KMS-11 (cell line): Measurements from ENCODE around the gene DPP4.

Experiments used
- H2AFZ ChIP-seq: fragments of 200-600 bp; sonication (generic); 2 replicates; pipeline ENCODE4 v1.6.1; 2016; ENCODE audit warnings: antibody characterized with exemption, mixed run types, low read depth
- H3K27ac ChIP-seq: fragments of 200-600 bp; sonication (generic); 2 replicates; pipeline ENCODE4 v1.6.1; 2016; ENCODE audit warnings: mild to moderate bottlenecking, mixed run types
- H3K27me3 ChIP-seq: fragments of 200-600 bp; sonication (generic); 2 replicates; pipeline ENCODE4 v1.6.1; 2017; ENCODE audit warnings: mild to moderate bottlenecking, low read depth, mixed run types, moderate library complexity; ENCODE audit not compliant: insufficient read depth
- H3K36me3 ChIP-seq: fragments of 200-600 bp; sonication (generic); 2 replicates; pipeline ENCODE4 v1.6.1; 2017; ENCODE audit warnings: mild to moderate bottlenecking, mixed run types; ENCODE audit not compliant: insufficient read depth
- H3K4me1 ChIP-seq: fragments of 200-600 bp; sonication (generic); 2 replicates; pipeline ENCODE4 v1.6.1; 2016; ENCODE audit warnings: mild to moderate bottlenecking, low read depth, mixed run types; ENCODE audit not compliant: poor library complexity, severe bottlenecking
- H3K4me2 ChIP-seq: fragments of 200-600 bp; sonication (generic); 2 replicates; pipeline ENCODE4 v1.7.0; 2016; ENCODE audit warnings: mild to moderate bottlenecking, mixed run types
- H3K4me3 ChIP-seq: fragments of 200-600 bp; sonication (generic); IDR thresholded peaks from 2 replicates; pipeline ENCODE4 v1.6.1; 2017; ENCODE audit warnings: low read depth, low read length, mixed read lengths; ENCODE audit not compliant: insufficient read depth
- H3K79me2 ChIP-seq: fragments of 200-600 bp; sonication (generic); 2 replicates; pipeline ENCODE4 v1.6.1; 2016; ENCODE audit warnings: low read depth, mixed run types; ENCODE audit not compliant: insufficient read depth
- H3K9ac ChIP-seq: fragments of 200-600 bp; sonication (generic); 2 replicates; pipeline ENCODE4 v1.6.1; 2016; ENCODE audit warnings: mild to moderate bottlenecking, mixed run types
- H4K20me1 ChIP-seq: fragments of 200-600 bp; sonication (generic); 2 replicates; pipeline ENCODE4 v1.6.1; 2016; ENCODE audit warnings: mild to moderate bottlenecking, mixed run types; ENCODE audit not compliant: insufficient read depth
- CTCF ChIP-seq: fragments of 200-600 bp; sonication (generic); conservative IDR thresholded peaks from 2 replicates; pipeline ENCODE4 v1.6.1; 2017; ENCODE audit warnings: low read depth, mild to moderate bottlenecking, antibody characterized with exemption, low read length, moderate library complexity, mixed read lengths

Gene DPP4

GRCh38 chr2:162016080-162016479 is 57.9 kb downstream of the DPP4 start:
- Histone ChIP-seq H3K4me1 (no peaks in the 10 kb centered on the region), H4K20me1 (no peaks in the 10 kb centered on the region), H3K79me2 (no peaks in the 10 kb centered on the region), H3K9ac (no peak overlapping the region), H3K4me2 (no peak overlapping the region), H3K27me3 (no peaks in the 10 kb centered on the region), H2AFZ (no peak overlapping the region), H3K36me3 (no peaks in the 10 kb centered on the region), H3K27ac (no peak overlapping the region), H3K4me3 (no peak overlapping the region)
- no peak for TF ChIP-seq CTCF

GRCh38 chr2:162014751-162015150 is 59.3 kb downstream of the DPP4 start:
- no peak overlapping the region for H3K27ac ChIP-seq
- no peak for TF ChIP-seq CTCF
- H2AFZ ChIP-seq = no peak overlapping the region
- no peaks in the 10 kb centered on the region for H3K79me2 ChIP-seq
- no peaks in the 10 kb centered on the region for H3K27me3 ChIP-seq
- H3K9ac ChIP-seq = no peak overlapping the region
- no peaks in the 10 kb centered on the region for H3K4me1 ChIP-seq
- no peaks in the 10 kb centered on the region for H3K36me3 ChIP-seq
- H3K4me2 ChIP-seq = no peak overlapping the region
- H4K20me1 ChIP-seq = no peaks in the 10 kb centered on the region
- no peak overlapping the region for H3K4me3 ChIP-seq

GRCh38 chr2:162013514-162014475 is 60.2 kb downstream of the DPP4 start:
- H4K20me1 ChIP-seq = no peaks in the 10 kb centered on the region
- H3K27me3 ChIP-seq = no peaks in the 10 kb centered on the region
- no peak overlapping the region for H2AFZ ChIP-seq
- no peak overlapping the region for H3K4me2 ChIP-seq
- H3K9ac ChIP-seq = no peak overlapping the region
- no peaks in the 10 kb centered on the region for H3K4me1 ChIP-seq
- no peak overlapping the region for H3K27ac ChIP-seq
- H3K36me3 ChIP-seq = no peaks in the 10 kb centered on the region
- TF ChIP-seq CTCF = no peak
- H3K4me3 ChIP-seq = no peak overlapping the region
- no peaks in the 10 kb centered on the region for H3K79me2 ChIP-seq

- Histone ChIP-seq H3K4me3 (no peak overlapping the region), H3K4me2 (no peak overlapping the region), H3K9ac (no peak overlapping the region), H3K36me3 (no peaks in the 10 kb centered on the region), H3K27me3 (no peaks in the 10 kb centered on the region), H3K79me2 (no peaks in the 10 kb centered on the region), H4K20me1 (no peaks in the 10 kb centered on the region), H2AFZ (no peak overlapping the region), H3K27ac (no peak overlapping the region), H3K4me1 (no peaks in the 10 kb centered on the region)
- TF ChIP-seq CTCF = no peak
Observed at GRCh38 chr2:162012565-162013058, 61.4 kb downstream of the DPP4 start.
